NOMO-1 treated with DMSO at 0.1 percent for 48 hours (cell line): Measurements from ENCODE around the gene PEMT.
"Not testable (repeated sequence)": the region's sequence is repeated elsewhere in the genome, so short reads cannot be mapped to it uniquely, and the experiment has no call there.

Experiments used
- DNase-seq: peaks from one replicate; lab custom pipeline; 2025; ENCODE audit not compliant: unreplicated experiment; lab: John Stamatoyannopoulos, UW

Gene PEMT

GRCh38 chr17:17491546-17491988, 99.9 kb downstream of the PEMT start:
- DNase-seq, result no peak

- DNase-seq, result no peak
Observed at GRCh38 chr17:17491031-17491471, 100.5 kb downstream of the PEMT start.

- no peak for DNase-seq
Observed at GRCh38 chr17:17487998-17488397, 103.5 kb downstream of the PEMT start.

- DNase-seq, result not testable (repeated sequence)
Observed at GRCh38 chr17:17486416-17486815, 105.1 kb downstream of the PEMT start.

GRCh38 chr17:17485420-17485819, 106.1 kb downstream of the PEMT start:
- no peak for DNase-seq

GRCh38 chr17:17484451-17484899, 107.0 kb downstream of the PEMT start:
- DNase-seq, result no peak

GRCh38 chr17:17481860-17482259, 109.6 kb downstream of the PEMT start:
- no peak for DNase-seq

- no peak for DNase-seq
Observed at GRCh38 chr17:17480593-17481148, 110.8 kb downstream of the PEMT start.

- DNase-seq, result no peak
Observed at GRCh38 chr17:17479209-17479608, 112.3 kb downstream of the PEMT start.

- peak; percentile 85 for DNase-seq
Observed at GRCh38 chr17:17476865-17477467, 114.5 kb downstream of the PEMT start, which contains the start of gene MED9. MED9 (plus strand) TSS chr17:17477000; CDS start chr17:17477042, 42 bp downstream.

- peak; percentile 96 for DNase-seq
Observed at GRCh38 chr17:17474341-17474740, 117.2 kb downstream of the PEMT start.

GRCh38 chr17:17472333-17472920, 119.1 kb downstream of the PEMT start:
- no peak for DNase-seq

GRCh38 chr17:17469996-17470395, 121.5 kb downstream of the PEMT start:
- DNase-seq, result no peak

GRCh38 chr17:17469358-17469757, 122.2 kb downstream of the PEMT start:
- no peak for DNase-seq

GRCh38 chr17:17468217-17469010, 123.1 kb downstream of the PEMT start:
- DNase-seq, result no peak

GRCh38 chr17:17467720-17468119, 123.8 kb downstream of the PEMT start:
- no peak for DNase-seq

- no peak for DNase-seq
Observed at GRCh38 chr17:17467016-17467415, 124.5 kb downstream of the PEMT start.

- DNase-seq, result no peak
Observed at GRCh38 chr17:17466511-17466910, 125.0 kb downstream of the PEMT start.

- DNase-seq, result not testable (repeated sequence)
Observed at GRCh38 chr17:17465878-17466277, 125.6 kb downstream of the PEMT start.

- DNase-seq, result no peak
Observed at GRCh38 chr17:17463821-17464220, 127.7 kb downstream of the PEMT start.

- no peak for DNase-seq
Observed at GRCh38 chr17:17462048-17462824, 129.3 kb downstream of the PEMT start.
